ENCODE measurements around the gene SLC9A7.

DNA sequence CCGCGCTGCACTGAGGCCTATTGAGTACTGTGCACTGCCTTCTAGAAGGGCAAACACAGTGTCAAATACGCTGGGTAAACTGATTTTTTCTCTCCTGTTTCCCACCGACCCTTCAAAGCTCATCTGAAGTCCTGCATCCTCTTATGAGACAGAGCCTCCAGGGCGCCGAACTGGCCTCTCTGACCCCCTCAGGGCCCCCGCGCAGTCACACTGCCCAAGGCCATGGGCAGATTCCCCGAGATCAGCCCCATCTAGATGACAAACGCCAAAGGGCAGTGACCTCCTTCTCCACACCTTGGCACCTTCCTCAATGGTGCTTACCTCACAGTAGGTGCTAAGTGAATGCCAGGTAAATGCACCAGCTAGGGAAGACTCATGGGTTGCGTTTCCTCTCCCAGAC lies 151.0 kb downstream of the SLC9A7 start:
- no peak for TF ChIP-seq POLR2A (IDR thresholded peaks at IDR 0.05)
- TF ChIP-seq, protein P1, sequence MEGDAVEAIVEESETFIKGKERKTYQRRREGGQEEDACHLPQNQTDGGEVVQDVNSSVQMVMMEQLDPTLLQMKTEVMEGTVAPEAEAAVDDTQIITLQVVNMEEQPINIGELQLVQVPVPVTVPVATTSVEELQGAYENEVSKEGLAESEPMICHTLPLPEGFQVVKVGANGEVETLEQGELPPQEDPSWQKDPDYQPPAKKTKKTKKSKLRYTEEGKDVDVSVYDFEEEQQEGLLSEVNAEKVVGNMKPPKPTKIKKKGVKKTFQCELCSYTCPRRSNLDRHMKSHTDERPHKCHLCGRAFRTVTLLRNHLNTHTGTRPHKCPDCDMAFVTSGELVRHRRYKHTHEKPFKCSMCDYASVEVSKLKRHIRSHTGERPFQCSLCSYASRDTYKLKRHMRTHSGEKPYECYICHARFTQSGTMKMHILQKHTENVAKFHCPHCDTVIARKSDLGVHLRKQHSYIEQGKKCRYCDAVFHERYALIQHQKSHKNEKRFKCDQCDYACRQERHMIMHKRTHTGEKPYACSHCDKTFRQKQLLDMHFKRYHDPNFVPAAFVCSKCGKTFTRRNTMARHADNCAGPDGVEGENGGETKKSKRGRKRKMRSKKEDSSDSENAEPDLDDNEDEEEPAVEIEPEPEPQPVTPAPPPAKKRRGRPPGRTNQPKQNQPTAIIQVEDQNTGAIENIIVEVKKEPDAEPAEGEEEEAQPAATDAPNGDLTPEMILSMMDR (IDR thresholded peaks at IDR 0.05): no peak
